Tibial nerve (tissue), 4 donors: ENCODE results near the gene MYF6. TPM values are rescaled to one million over a fixed set of nuclear protein-coding genes. Genes with fewer than 3 reads are reported as not detected.

ENCODE experiments used
- DNase-seq, 2 donors: peaks; one replicate each; pipeline ENCODE4 v3.0.0-alpha.2; 2019; ENCODE audit warnings: low spot score in 2 of 2
- H3K27ac ChIP-seq, 4 donors: fragments of 200-600 bp; sonication (generic) in 3 of 4; one replicate each; pipeline ENCODE4 v1.5.1; 2017 to 2019; ENCODE audit warnings: mild to moderate bottlenecking in 1 of 4
- H3K27me3 ChIP-seq, 2 donors: fragments of 200-600 bp; sonication (generic) in 1 of 2; one replicate each; pipeline versions ENCODE4 v1.5.1 to v1.6.0; 2017 to 2019
- H3K36me3 ChIP-seq, 3 donors: fragments of 200-600 bp; sonication (generic); one replicate each; pipeline ENCODE4 v1.5.1; 2018 to 2019
- H3K4me1 ChIP-seq, 4 donors: fragments of 200-600 bp; sonication (generic) in 3 of 4; one replicate each; pipeline ENCODE4 v1.5.1; 2017 to 2019
- H3K4me3 ChIP-seq, 4 donors: fragments of 200-600 bp; sonication (generic) in 3 of 4; one replicate each; pipeline ENCODE4 v1.5.1; 2017 to 2019; ENCODE audit warnings: mild to moderate bottlenecking in 1 of 4, moderate library complexity in 1 of 4
- H3K9me3 ChIP-seq, 4 donors: fragments of 200-600 bp; sonication (generic) in 3 of 4; one replicate each; pipeline ENCODE4 v1.5.1; 2017 to 2019
- CTCF ChIP-seq, 5 experiments: fragments of 200-600 bp in 3 of 5; fragments of 450-650 bp in 2 of 5; sonication (generic) in 3 of 5; IDR thresholded peaks; one replicate each; pipeline ENCODE4 v1.5.1; 2016 to 2019; ENCODE audit warnings: antibody characterized with exemption in 5 of 5, mild to moderate bottlenecking in 3 of 5, moderate library complexity in 2 of 5
- EP300 ChIP-seq, 2 donors: sonication (generic); formaldehyde crosslinking; IDR thresholded peaks; one replicate each; pipeline ENCODE4 v1.6.1; 2017; ENCODE audit warnings: antibody characterized with exemption in 2 of 2, mild to moderate bottlenecking in 1 of 2
- POLR2A ChIP-seq, 2 donors: fragments of 450-650 bp; IDR thresholded peaks; one replicate each; pipeline ENCODE4 v1.6.1; 2017; ENCODE audit warnings: antibody characterized with exemption in 2 of 2, mild to moderate bottlenecking in 2 of 2, moderate library complexity in 2 of 2
- WGBS, 2 donors: methylation state at CpG; one replicate each; pipeline ENCODE4 v1.1.5; 2018; 5-methylcytosine and 5-hydroxymethylcytosine counted together
- total RNA-seq, 4 donors: library from RNA; depleted of rRNA; stranded (reverse); fragments of >200 nt; gene quantifications; one replicate each; pipeline ENCODE4 v1.1.0, GENCODE V29; 2016

The MYF6 gene
- total RNA-seq, 4 donors from 2014 or later = not detected

GRCh38 chr12:80677994-80678393 is 29.4 kb upstream of the MYF6 start:
- H3K27me3 ChIP-seq = no peaks in the 10 kb centered on the region
- H3K4me3 ChIP-seq = no peak overlapping the region
- no peaks in the 10 kb centered on the region for H3K4me1 ChIP-seq
- no peaks in the 10 kb centered on the region for H3K36me3 ChIP-seq
- 92 to 93% methylated on average over 1 of the region's 1 CpG for WGBS, 2 donors
- no peak for DNase-seq
- no peak overlapping the region for H3K27ac ChIP-seq
- no peak for TF ChIP-seq POLR2A (IDR thresholded peaks at IDR 0.05)
- no peak for TF ChIP-seq CTCF (IDR thresholded peaks at IDR 0.05)
- no peak for TF ChIP-seq EP300 (IDR thresholded peaks at IDR 0.05)
- no peaks in the 10 kb centered on the region for H3K9me3 ChIP-seq

GRCh38 chr12:80679346-80680131 is 27.9 kb upstream of the MYF6 start:
- DNase-seq = no peak
- Histone ChIP-seq H3K27me3 (no peaks in the 10 kb centered on the region), H3K9me3 (no peaks in the 10 kb centered on the region), H3K4me3 (no peak overlapping the region), H3K4me1 (no peaks in the 10 kb centered on the region), H3K36me3 (no peaks in the 10 kb centered on the region), H3K27ac (no peak overlapping the region)
- TF ChIP-seq EP300 (IDR thresholded peaks at IDR 0.05) = no peak
- WGBS, 2 donors = 73 to 79% methylated on average over 3 of the region's 3 CpGs

- H3K27ac ChIP-seq = no peak overlapping the region
- 75 to 76% methylated on average over 2 of the region's 2 CpGs for WGBS, 2 donors
- H3K36me3 ChIP-seq = no peaks in the 10 kb centered on the region
- no peak for TF ChIP-seq CTCF (IDR thresholded peaks at IDR 0.05)
- H3K27me3 ChIP-seq = no peaks in the 10 kb centered on the region
- H3K4me1 ChIP-seq = no peaks in the 10 kb centered on the region
- no peaks in the 10 kb centered on the region for H3K9me3 ChIP-seq
- no peak for DNase-seq
- no peak overlapping the region for H3K4me3 ChIP-seq
Observed at GRCh38 chr12:80681287-80681686, 26.1 kb upstream of the MYF6 start.

GRCh38 chr12:80681786-80682185 is 25.6 kb upstream of the MYF6 start:
- 86 to 93% methylated on average over 3 of the region's 3 CpGs for WGBS, 2 donors
- Histone ChIP-seq H3K36me3 (no peaks in the 10 kb centered on the region), H3K4me1 (no peaks in the 10 kb centered on the region), H3K9me3 (peaks cover 0 to under 1% (median under 1%) of the 10 kb centered on the region in 4 donors), H3K27me3 (no peaks in the 10 kb centered on the region), H3K27ac (no peak overlapping the region), H3K4me3 (no peak overlapping the region)
- DNase-seq = no peak
- TF ChIP-seq CTCF (IDR thresholded peaks at IDR 0.05) (no peak), EP300 (IDR thresholded peaks at IDR 0.05) (no peak), POLR2A (IDR thresholded peaks at IDR 0.05) (no peak)

- Histone ChIP-seq H3K36me3 (no peaks in the 10 kb centered on the region), H3K4me3 (no peak overlapping the region), H3K4me1 (no peaks in the 10 kb centered on the region), H3K27ac (no peak overlapping the region), H3K27me3 (no peaks in the 10 kb centered on the region), H3K9me3 (peaks cover 0 to 4% (median 1%) of the 10 kb centered on the region in 4 donors)
- TF ChIP-seq EP300 (IDR thresholded peaks at IDR 0.05) (no peak), POLR2A (IDR thresholded peaks at IDR 0.05) (no peak), CTCF (IDR thresholded peaks at IDR 0.05) (no peak)
- no peak for DNase-seq
- WGBS, 2 donors = 42 to 54% methylated on average over 7 of the region's 7 CpGs
Observed at GRCh38 chr12:80684077-80684495, 23.3 kb upstream of the MYF6 start.
